HEK293T (cell line): ENCODE measurements around the gene CPE.

Experiments used
- ARNT ChIP-seq: fragments of 450-650 bp; IDR thresholded peaks from 2 replicates; pipeline ENCODE4 v1.6.1; 2017; ENCODE audit warnings: mild to moderate bottlenecking
- FOXM1 ChIP-seq: fragments of 450-650 bp; IDR thresholded peaks from 2 replicates; pipeline ENCODE4 v1.6.1; 2017; ENCODE audit warnings: mild to moderate bottlenecking, borderline replicate concordance
- HDGF ChIP-seq: fragments of 450-650 bp; IDR thresholded peaks from 2 replicates; pipeline ENCODE4 v1.6.1; 2017; ENCODE audit warnings: antibody characterized with exemption, borderline replicate concordance
- LEF1 ChIP-seq: fragments of 450-650 bp; IDR thresholded peaks from 2 replicates; pipeline ENCODE4 v1.6.1; 2017; ENCODE audit warnings: mild to moderate bottlenecking, borderline replicate concordance
- NFRKB ChIP-seq: fragments of 450-650 bp; IDR thresholded peaks from 2 replicates; pipeline ENCODE4 v1.6.1; 2016; ENCODE audit warnings: mild to moderate bottlenecking, moderate library complexity
- SUZ12 ChIP-seq: fragments of 450-650 bp; IDR thresholded peaks from 2 replicates; pipeline ENCODE4 v1.6.1; 2016; ENCODE audit warnings: mild to moderate bottlenecking
- TF ChIP-seq, protein P1 (sequence below): fragments of 450-650 bp; IDR thresholded peaks from 2 replicates; pipeline ENCODE4 v1.6.1; 2016

DNA sequence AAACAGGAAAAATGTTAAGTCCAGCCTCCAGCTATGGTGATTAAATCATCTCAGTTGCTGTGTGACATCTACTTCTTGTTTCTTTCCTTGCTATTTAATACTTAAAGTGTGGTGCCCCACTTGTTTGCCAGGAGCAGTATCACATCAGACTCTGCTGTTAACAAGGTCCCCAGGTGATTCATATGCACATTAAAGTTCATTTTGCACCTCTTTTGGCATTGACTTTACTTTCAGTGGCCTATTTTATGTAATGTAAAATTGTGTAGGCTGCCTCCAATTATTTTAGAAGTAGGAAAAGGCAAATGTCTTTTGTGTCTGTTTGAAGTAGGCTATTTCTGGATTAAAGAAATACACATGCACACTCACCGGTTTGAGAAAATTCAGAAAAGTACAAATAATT, 47.5 kb downstream of the CPE start:
- TF ChIP-seq FOXM1 (no peak), HDGF (no peak), SUZ12 (no peak), ARNT (no peak), LEF1 (no peak), NFRKB (no peak)
- TF ChIP-seq, protein P1, sequence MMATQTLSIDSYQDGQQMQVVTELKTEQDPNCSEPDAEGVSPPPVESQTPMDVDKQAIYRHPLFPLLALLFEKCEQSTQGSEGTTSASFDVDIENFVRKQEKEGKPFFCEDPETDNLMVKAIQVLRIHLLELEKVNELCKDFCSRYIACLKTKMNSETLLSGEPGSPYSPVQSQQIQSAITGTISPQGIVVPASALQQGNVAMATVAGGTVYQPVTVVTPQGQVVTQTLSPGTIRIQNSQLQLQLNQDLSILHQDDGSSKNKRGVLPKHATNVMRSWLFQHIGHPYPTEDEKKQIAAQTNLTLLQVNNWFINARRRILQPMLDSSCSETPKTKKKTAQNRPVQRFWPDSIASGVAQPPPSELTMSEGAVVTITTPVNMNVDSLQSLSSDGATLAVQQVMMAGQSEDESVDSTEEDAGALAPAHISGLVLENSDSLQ = no peak
